ENCODE results near the gene GOLGA6A. TPM values are rescaled to one million over a fixed set of nuclear protein-coding genes. Genes with fewer than 3 reads are reported as not detected.

GOLGA6A gene
- total and polyA plus RNA-seq, 9 of the 15 experiments (the other 6 are each of a cell fraction or from before 2014, with no cell fraction given) = not detected

DNA sequence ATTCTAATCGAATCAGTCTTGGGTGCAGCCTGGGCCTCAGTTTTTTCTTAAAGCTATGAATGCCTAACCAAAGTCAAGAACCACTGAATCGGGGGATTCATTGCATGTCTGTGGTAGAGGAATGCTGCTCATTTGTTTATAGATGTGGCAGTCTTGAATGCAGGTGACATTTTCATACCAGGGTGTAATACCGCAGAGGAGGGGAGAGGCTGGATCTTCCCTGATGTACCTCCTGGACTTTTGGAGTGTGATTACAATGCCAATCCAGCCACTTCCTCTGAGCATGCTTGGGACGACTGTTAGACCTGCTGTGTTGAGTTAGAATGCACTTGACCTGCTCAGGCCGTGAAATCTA, 42.7 kb downstream of the GOLGA6A start:
- Histone ChIP-seq H4K20me1 (replicated peaks; ENCODE audit: control insufficient read depth, insufficient read depth, low read length) (peaks cover 30% of the 10 kb centered on the region), H3K4me2 (ENCODE audit: insufficient read depth, low read length) (no peak overlapping the region), H3K4me1 (replicated peaks in 1 of 2; ENCODE audit: control insufficient read depth in 2 of 2, insufficient read depth in 2 of 2, low read length in 2 of 2) (peaks cover 0 to 13% of the 10 kb centered on the region in 2 experiments; a peak in 3 of 5 replicates), H3K4me3 (no peak overlapping the region), H3K9me1 (ENCODE audit: control insufficient read depth, insufficient read depth, low read length) (no peaks in the 10 kb centered on the region), H3K27me3 (ENCODE audit: control insufficient read depth in 2 of 2, insufficient read depth in 2 of 2, low read length in 2 of 2) (peaks cover 0 to 29% of the 10 kb centered on the region in 2 experiments; a peak in 3 of 5 replicates), H3K27ac (ENCODE audit: extremely low read depth, low read depth, low read length) (no peak overlapping the region), H2AFZ (ENCODE audit: low read depth, low read length) (no peak overlapping the region), H3K36me3 (ENCODE audit: control insufficient read depth, insufficient read depth, low read length) (peaks cover 25% of the 10 kb centered on the region; the same call in 1 of the 3 replicates), H3K9ac (ENCODE audit: insufficient read depth in 1 of 2, low read depth in 2 of 2, low read length in 2 of 2) (no peak overlapping the region), H3K9me3 (replicated peaks; ENCODE audit: control insufficient read depth, insufficient read depth, low read depth, low read length) (no peaks in the 10 kb centered on the region), H3K79me2 (ENCODE audit: control insufficient read depth, insufficient read depth, low read length) (no peaks in the 10 kb centered on the region)
- in situ Hi-C loops (cut with MboI) (loop anchor here (5.0 kb wide), 1 partner anchor 62 kb away; no protein-coding TSS in a partner anchor), intact Hi-C loops (cut with micrococcal nuclease) (loop anchor here (5.0 kb wide), 1 partner anchor 47 kb away; the partner anchor contains the start of genes PML and STOML1)
- FAIRE-seq = no peak
- no peak for ATAC-seq
- ChIA-PET CTCF (ENCODE audit: low intra/inter-chr PET ratio) (no interaction called here), POLR2A (interaction anchor here (0.6 to 1.4 kb wide), 5 partner anchors 8 to 113 kb away, joined by 3 to 4 read pairs (median 4); no protein-coding TSS in a partner anchor)
- WGBS (ENCODE audit: insufficient coverage, low coverage, missing lambda C conversion rate) = 5% methylated on average over 5 of the region's 5 CpGs
- DNase-seq (ENCODE audit: extremely low read depth in 1 of 4, low spot score in 3 of 4) = no peak
- no peak for TF ChIP-seq SRSF3 (IDR thresholded peaks at IDR 0.05; ENCODE audit: insufficient read depth, low read length)
- TF ChIP-seq PTBP1 (IDR thresholded peaks at IDR 0.05; ENCODE audit: low read depth, low read length) = no peak
- TF ChIP-seq, protein P1, sequence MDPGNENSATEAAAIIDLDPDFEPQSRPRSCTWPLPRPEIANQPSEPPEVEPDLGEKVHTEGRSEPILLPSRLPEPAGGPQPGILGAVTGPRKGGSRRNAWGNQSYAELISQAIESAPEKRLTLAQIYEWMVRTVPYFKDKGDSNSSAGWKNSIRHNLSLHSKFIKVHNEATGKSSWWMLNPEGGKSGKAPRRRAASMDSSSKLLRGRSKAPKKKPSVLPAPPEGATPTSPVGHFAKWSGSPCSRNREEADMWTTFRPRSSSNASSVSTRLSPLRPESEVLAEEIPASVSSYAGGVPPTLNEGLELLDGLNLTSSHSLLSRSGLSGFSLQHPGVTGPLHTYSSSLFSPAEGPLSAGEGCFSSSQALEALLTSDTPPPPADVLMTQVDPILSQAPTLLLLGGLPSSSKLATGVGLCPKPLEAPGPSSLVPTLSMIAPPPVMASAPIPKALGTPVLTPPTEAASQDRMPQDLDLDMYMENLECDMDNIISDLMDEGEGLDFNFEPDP (CRISPR knock-in tag; IDR thresholded peaks at IDR 0.05) = no peak
- TF ChIP-seq, protein P2, sequence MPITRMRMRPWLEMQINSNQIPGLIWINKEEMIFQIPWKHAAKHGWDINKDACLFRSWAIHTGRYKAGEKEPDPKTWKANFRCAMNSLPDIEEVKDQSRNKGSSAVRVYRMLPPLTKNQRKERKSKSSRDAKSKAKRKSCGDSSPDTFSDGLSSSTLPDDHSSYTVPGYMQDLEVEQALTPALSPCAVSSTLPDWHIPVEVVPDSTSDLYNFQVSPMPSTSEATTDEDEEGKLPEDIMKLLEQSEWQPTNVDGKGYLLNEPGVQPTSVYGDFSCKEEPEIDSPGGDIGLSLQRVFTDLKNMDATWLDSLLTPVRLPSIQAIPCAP (CRISPR knock-in tag; IDR thresholded peaks at IDR 0.05; ENCODE audit: borderline replicate concordance) = no peak
- TF ChIP-seq EGR1 (conservative IDR thresholded peaks at IDR 0.05) = no peak
- TF ChIP-seq, protein P3, sequence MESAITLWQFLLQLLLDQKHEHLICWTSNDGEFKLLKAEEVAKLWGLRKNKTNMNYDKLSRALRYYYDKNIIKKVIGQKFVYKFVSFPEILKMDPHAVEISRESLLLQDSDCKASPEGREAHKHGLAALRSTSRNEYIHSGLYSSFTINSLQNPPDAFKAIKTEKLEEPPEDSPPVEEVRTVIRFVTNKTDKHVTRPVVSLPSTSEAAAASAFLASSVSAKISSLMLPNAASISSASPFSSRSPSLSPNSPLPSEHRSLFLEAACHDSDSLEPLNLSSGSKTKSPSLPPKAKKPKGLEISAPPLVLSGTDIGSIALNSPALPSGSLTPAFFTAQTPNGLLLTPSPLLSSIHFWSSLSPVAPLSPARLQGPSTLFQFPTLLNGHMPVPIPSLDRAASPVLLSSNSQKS (CRISPR knock-in tag; IDR thresholded peaks at IDR 0.05) = no peak
- no TSS peak for BruUV-seq (replicated peaks)

Measured in K562 (cell line).